Posterior vena cava (tissue), 2 donors: ENCODE data around the gene BMPR2. TPM values are rescaled to one million over a fixed set of nuclear protein-coding genes. Genes with fewer than 3 reads are reported as not detected.
"Not testable (repeated sequence)": the region's sequence is repeated elsewhere in the genome, so short reads cannot be mapped to it uniquely, and the experiment has no call there.

ENCODE experiments used
- DNase-seq: peaks from one replicate; pipeline ENCODE4 v3.0.0-alpha.2; 2020; ENCODE audit warnings: low spot score
- intact Hi-C, 2 donors: fragments of 100-400 bp; cut with DNase I; formaldehyde crosslinking; loops; one replicate each; pipeline versions ENCODE4 v1.14.1 to v1.14.2; 2022 to 2023
- total RNA-seq, 2 donors: library from RNA; stranded (reverse); fragmentation: NEBNext Ultra II Directional; extraction: Animal tissue kit (Norgen Biotek cat#: 25700); gene quantifications; one replicate each; pipeline ENCODE4 v1.2.1, GENCODE V29; 2021
- donor health status: DM: yes; HTN: yes; CAD: no.
- donor health status: DM: yes; HTN: yes; CAD: no.

The BMPR2 gene
- total RNA-seq, 2 donors from 2014 or later = 69.0 to 83.6 TPM

DNA sequence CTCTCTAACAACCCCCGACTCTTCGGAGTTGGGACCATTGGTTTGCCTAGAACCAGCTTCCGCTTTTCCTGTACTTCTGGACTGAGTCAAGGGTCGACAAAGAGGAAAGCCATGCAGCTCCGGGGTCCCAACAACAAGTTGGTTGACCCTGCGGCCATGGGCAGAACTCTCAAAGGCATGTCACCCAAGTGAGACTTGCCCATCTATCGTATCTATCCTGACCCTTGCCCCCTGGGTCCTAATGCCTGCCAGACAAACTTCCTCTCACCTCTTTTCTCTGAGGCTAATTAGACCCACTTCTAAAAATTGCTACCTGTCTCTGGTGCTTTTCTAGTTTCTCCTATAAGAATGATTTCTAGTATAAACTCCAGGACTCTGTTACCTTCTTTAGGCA is 121.3 kb downstream of the BMPR2 start:
- intact Hi-C loops, DNase-seq: not testable (repeated sequence)

DNA sequence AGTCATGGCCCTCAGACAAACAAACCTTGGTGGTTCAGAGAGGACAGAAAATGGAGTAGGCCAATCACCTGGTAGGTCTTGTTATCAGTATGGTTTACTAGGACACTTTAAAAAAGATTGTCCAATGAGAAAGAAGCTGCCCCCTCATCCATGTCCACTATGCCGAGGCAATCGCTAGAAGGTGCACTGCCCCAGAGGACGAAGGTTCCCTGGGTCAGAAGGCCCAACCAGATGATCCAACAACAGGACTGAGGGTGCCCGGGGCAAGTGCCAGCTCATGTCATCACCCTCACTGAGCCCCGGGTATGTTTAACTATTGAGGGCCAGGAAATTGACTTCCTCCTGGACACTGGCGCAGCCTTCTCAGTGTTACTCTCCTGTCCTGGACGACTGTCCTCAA is 123.7 kb downstream of the BMPR2 start:
- DNase-seq, intact Hi-C loops: not testable (repeated sequence)

DNA sequence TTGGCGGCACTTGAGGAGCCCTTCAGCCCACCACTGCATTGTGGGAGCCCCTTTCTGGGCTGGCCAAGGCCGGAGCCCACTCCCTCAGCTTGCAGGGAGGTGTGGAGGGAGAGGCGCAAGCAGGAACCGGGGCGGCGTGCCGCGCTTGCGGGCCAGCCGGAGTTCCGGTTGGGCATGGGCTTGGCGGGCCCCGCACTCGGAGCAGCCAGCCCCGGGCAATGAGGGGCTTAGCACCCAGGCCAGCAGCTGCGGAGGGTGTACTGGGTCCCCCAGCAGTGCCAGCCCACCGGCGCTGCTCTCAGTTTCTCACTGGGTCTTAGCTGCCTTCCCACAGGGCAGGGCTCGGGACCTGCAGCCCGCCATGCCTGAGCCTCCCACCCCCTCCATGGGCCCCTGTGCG is 127.1 kb downstream of the BMPR2 start:
- DNase-seq, intact Hi-C loops: not testable (repeated sequence)

GRCh38 chr2:202508686-202509085 is 132.6 kb downstream of the BMPR2 start:
- intact Hi-C loops = no loop called here
- no peak for DNase-seq

DNA sequence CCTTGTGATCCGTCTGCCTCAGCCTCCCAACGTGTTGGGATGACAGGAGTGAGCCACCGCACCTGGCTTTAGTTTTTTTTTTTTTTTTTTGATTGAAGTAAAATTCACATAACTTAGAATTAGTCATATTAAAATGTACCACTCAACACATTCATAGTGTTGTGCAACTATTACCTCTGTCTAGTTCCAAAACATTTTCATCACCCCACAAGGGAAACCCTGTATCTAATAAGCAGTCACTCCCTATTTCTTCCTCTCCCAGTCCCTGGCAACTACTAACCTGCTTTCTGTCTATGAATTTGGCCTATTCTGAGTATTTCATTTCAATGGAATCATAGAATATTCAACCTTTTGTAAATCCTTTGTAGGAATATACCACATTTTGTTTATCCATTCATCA is 134.8 kb downstream of the BMPR2 start:
- DNase-seq = no peak
- intact Hi-C loops = no loop called here

GRCh38 chr2:202512176-202512575 is 136.0 kb downstream of the BMPR2 start:
- intact Hi-C loops = no loop called here
- no peak for DNase-seq

GRCh38 chr2:202514732-202515131 is 138.6 kb downstream of the BMPR2 start:
- intact Hi-C loops = no loop called here
- DNase-seq = no peak

- intact Hi-C loops = no loop called here
- no peak for DNase-seq
Measured at GRCh38 chr2:202519453-202519852, 143.3 kb downstream of the BMPR2 start.

GRCh38 chr2:202521470-202521869 is 145.3 kb downstream of the BMPR2 start:
- DNase-seq = no peak
- intact Hi-C loops = loop anchor here in 1 of 2 donors (10.0 kb wide), 1 partner anchor 157 kb away; no protein-coding TSS in a partner anchor

- no peak for DNase-seq
- intact Hi-C loops = loop anchor here in 1 of 2 donors (10.0 kb wide), 1 partner anchor 165 kb away; no protein-coding TSS in a partner anchor
Measured at GRCh38 chr2:202529389-202529788, 153.3 kb downstream of the BMPR2 start.

DNA sequence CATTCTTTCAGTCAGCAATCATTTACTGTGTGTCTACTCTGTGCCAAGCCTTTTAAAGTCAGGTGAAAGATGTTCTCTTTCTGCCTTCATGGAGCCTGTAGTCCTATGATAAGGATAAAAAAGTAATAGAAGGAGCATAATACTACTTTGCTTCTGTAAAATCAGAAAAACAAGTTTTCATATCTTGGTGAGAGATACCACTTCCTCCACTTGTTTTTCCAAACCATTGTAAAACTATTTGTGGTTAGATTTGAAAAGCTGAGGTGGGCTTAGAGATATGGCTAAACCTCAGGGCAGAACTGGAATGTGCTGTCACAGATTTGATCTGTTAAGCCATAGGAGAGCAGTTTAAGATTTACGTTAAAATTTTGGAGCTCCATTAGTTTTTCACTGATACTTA is 153.9 kb downstream of the BMPR2 start:
- intact Hi-C loops = no loop called here
- no peak for DNase-seq

DNA sequence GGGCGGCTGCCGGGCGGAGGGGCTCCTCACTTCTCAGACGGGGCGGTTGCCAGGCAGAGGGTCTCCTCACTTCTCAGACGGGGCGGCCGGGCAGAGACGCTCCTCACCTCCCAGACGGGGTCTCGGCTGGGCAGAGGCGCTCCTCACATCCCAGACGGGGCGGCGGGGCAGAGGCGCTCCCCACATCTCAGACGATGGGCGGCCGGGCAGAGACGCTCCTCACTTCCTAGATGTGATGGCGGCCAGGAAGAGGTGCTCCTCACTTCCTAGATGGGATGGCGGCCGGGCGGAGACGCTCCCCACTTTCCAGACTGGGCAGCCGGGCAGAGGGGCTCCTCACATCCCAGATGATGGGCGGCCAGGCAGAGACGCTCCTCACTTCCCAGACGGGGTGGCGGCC is 159.2 kb downstream of the BMPR2 start:
- DNase-seq, intact Hi-C loops: not testable (repeated sequence)

DNA sequence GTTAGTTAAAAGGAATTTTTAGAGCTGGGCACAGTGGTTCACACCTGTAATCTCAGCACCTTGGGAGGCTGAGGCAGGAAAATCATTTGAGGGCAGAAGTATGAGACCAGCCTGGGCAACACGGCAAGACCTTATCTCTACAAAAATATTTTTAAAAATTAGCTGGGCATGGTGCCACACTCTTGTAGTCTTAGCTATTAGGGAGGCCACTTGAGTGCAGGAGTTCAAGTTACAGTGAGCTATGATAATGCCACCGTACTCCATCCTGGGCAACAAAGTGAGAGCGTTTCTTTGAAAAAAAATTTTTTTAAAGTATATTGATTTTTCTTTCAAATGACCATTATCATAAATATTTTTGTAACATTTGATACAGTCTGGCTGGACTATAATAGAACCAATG is 165.0 kb downstream of the BMPR2 start:
- intact Hi-C loops = no loop called here
- no peak for DNase-seq

DNA sequence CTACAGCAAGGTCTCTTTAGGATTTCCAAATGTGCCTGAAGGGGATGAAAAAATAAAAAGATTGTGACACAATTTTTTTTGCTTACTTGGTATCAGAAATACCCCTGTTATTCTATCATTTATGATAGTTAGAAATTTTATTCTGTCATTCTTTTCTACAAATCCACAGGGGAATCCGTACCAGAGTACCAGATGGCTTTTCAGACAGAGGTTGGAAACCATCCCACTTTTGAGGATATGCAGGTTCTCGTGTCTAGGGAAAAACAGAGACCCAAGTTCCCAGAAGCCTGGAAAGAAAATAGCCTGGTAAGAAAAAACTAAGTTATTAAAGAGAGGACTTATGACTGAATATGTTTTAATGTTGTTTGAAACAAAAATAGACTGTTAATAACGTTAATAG is 166.0 kb downstream of the BMPR2 start:
- DNase-seq = no peak
- intact Hi-C loops = no loop called here

DNA sequence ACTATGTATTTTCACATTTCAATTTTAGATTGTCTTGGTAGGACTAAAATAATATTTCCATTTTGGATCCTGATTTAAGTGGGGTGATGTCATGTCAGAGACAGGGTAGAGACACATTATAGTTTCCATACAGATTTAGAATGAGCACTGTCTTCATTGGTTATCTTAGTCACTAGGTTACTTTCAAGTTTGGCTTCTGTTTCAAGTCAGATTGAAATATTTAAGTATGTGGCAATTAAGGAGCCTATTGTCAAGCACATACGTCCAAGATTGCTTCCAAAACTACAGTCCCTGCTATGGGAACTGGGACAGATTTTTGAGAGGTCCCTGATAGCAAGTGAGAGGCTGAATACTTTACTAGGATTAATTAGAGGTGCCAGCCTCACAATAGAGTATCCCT is 169.4 kb downstream of the BMPR2 start:
- intact Hi-C loops = loop anchor here in 1 of 2 donors (5.0 kb wide), 1 partner anchor 708 kb away; no protein-coding TSS in a partner anchor
- DNase-seq = no peak

- intact Hi-C loops = loop anchor here in 1 of 2 donors (5.0 kb wide), 1 partner anchor 709 kb away; no protein-coding TSS in a partner anchor
- no peak for DNase-seq
Measured at GRCh38 chr2:202545931-202546330, 169.8 kb downstream of the BMPR2 start.

DNA sequence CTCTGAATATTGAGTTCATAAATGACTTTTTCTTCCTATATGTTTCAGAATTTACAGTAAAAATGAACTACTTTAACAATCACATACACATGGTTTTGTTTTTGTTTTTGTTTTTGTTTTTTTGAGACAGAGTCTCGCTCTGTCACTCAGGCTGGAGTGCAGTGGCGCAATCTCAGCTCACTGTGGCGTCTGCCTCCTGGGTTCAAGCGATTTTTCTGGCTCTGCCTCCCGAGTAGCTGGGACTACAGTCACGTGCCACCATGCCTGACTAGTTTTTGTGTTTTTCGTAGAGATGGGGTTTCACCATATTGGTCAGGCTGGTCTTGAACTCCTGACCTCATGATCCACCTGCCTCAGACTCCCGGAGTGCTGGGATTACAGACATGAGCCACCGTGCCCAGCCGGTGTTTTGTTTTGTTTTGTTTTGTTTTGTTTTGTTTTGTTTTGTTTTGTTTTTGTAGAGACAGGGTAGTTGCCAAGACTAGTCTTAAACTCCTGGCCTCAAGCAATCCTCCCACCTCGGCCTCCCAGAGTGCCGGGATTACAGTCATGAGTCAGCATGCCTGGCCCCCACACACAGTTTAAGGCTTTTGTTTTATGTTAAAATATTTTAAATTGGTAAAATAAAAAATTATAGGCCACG is 170.5 kb downstream of the BMPR2 start:
- DNase-seq = not testable (repeated sequence)
- intact Hi-C loops = loop anchor here in 1 of 2 donors (5.0 kb wide), 1 partner anchor 709 kb away; no protein-coding TSS in a partner anchor

- no peak for DNase-seq
- intact Hi-C loops = loop anchor here in 1 of 2 donors (5.0 kb wide), 1 partner anchor 711 kb away; no protein-coding TSS in a partner anchor
Measured at GRCh38 chr2:202548240-202548639, 172.1 kb downstream of the BMPR2 start.

GRCh38 chr2:202551000-202551399 is 174.9 kb downstream of the BMPR2 start:
- DNase-seq, intact Hi-C loops: not testable (repeated sequence)

- intact Hi-C loops = no loop called here
Measured at GRCh38 chr2:202555356-202555755, 179.2 kb downstream of the BMPR2 start.

GRCh38 chr2:202560200-202560599 is 184.1 kb downstream of the BMPR2 start:
- DNase-seq = no peak
- intact Hi-C loops = no loop called here

More at GRCh38 chr2:202555356-202555755, 179.2 kb downstream of the BMPR2 start:
- no peak for DNase-seq
